Measurements from ENCODE around the gene CAV3.

DNA sequence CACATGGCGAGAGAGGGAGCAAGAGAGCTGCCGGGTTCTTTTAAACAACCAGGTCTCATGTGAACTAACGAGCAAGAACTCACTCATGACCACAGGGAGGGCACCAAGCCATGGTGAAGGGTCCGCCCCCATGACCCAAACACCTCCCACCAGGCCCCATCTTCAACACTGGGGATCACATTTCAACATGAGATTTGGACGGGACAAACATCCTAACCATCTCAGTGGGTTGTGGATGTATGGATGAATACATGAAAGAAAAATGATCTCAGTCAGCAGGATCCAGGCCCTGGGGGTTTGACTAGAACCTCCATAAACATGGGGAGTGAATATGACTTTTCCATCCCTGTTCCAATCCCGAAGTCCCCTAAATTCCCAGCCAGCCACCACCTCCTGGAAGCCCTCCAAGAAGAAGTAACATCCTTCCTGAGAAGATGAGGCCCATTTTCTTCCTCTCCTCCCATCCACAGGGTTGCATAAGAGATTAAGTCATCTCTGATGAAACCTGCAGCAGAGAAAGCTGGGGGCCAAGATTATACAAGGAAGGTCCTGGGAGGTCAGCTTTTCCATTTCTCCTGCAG is 9.5 kb downstream of the CAV3 start:
- TF ChIP-seq, protein P1, sequence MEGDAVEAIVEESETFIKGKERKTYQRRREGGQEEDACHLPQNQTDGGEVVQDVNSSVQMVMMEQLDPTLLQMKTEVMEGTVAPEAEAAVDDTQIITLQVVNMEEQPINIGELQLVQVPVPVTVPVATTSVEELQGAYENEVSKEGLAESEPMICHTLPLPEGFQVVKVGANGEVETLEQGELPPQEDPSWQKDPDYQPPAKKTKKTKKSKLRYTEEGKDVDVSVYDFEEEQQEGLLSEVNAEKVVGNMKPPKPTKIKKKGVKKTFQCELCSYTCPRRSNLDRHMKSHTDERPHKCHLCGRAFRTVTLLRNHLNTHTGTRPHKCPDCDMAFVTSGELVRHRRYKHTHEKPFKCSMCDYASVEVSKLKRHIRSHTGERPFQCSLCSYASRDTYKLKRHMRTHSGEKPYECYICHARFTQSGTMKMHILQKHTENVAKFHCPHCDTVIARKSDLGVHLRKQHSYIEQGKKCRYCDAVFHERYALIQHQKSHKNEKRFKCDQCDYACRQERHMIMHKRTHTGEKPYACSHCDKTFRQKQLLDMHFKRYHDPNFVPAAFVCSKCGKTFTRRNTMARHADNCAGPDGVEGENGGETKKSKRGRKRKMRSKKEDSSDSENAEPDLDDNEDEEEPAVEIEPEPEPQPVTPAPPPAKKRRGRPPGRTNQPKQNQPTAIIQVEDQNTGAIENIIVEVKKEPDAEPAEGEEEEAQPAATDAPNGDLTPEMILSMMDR (IDR thresholded peaks at IDR 0.05): no peak
- no peak for TF ChIP-seq POLR2A (IDR thresholded peaks at IDR 0.05)
